Stimulated activated naive CD4-positive, alpha-beta T cell treated with Interleukin-2 at 50 U/mL for 16 hours (primary cell): ENCODE measurements around the gene FNDC3A.

Experiments
- DNase-seq: peaks from one replicate; lab custom pipeline; 2025; lab: John Stamatoyannopoulos, UW

FNDC3A gene

GRCh38 chr13:49258089-49258796 is 282.5 kb downstream of the FNDC3A start:
- DNase-seq, result no peak
